Breast epithelium (tissue), 4 donors: ENCODE results near the gene TM7SF2. TPM values are rescaled to one million over a fixed set of nuclear protein-coding genes. Genes with fewer than 3 reads are reported as not detected.

Experiments used
- DNase-seq, 2 donors: peaks; one replicate each; pipeline ENCODE4 v3.0.0-alpha.2; 2019; ENCODE audit warnings: low spot score in 2 of 2
- H3K27ac ChIP-seq, 2 donors: fragments of 200-600 bp; sonication (generic) in 1 of 2; one replicate each; pipeline ENCODE4 v1.5.1; 2016 to 2019; ENCODE audit warnings: mild to moderate bottlenecking in 1 of 2
- H3K27me3 ChIP-seq, 2 donors: fragments of 200-600 bp; sonication (generic) in 1 of 2; one replicate each; pipeline versions ENCODE4 v1.5.1 to v1.6.0; 2017 to 2019; ENCODE audit warnings: control low read depth in 1 of 2, mild to moderate bottlenecking in 1 of 2
- H3K36me3 ChIP-seq: fragments of 200-600 bp; one replicate; pipeline ENCODE4 v1.5.1; 2019
- H3K4me1 ChIP-seq, 2 donors: fragments of 200-600 bp; sonication (generic); one replicate each; pipeline ENCODE4 v1.5.1; 2016 to 2019; ENCODE audit warnings: control low read depth in 1 of 2
- H3K4me3 ChIP-seq, 3 donors: fragments of 200-600 bp; sonication (generic); 1 replicate in 2 of 3; 2 replicates in 1 of 3; pipeline ENCODE4 v1.5.1; 2016 to 2019; ENCODE audit warnings: mild to moderate bottlenecking in 3 of 3, moderate library complexity in 2 of 3
- H3K9me3 ChIP-seq, 2 donors: fragments of 200-600 bp; sonication (generic) in 1 of 2; one replicate each; pipeline ENCODE4 v1.5.1; 2016 to 2019; ENCODE audit warnings: control low read depth in 1 of 2
- CTCF ChIP-seq, 3 donors: fragments of 450-650 bp; IDR thresholded peaks; one replicate each; pipeline ENCODE4 v1.5.1; 2016 to 2017; ENCODE audit warnings: antibody characterized with exemption in 3 of 3, mild to moderate bottlenecking in 3 of 3, moderate library complexity in 3 of 3
- POLR2A ChIP-seq: fragments of 450-650 bp; IDR thresholded peaks from one replicate; pipeline ENCODE4 v1.6.1; 2016; ENCODE audit warnings: antibody characterized with exemption, mild to moderate bottlenecking, moderate library complexity
- POLR2AphosphoS5 ChIP-seq, 3 donors: sonication (generic); formaldehyde crosslinking; IDR thresholded peaks; one replicate each; pipeline ENCODE4 v1.6.1; 2017; ENCODE audit warnings: antibody characterized with exemption in 3 of 3
- intact Hi-C: fragments of 100-400 bp; cut with DNase I; formaldehyde crosslinking; loops from one replicate; pipeline ENCODE4 v1.15.1; 2023; ENCODE audit warnings: low total_unique reads
- total RNA-seq, 3 donors: library from RNA; depleted of rRNA; stranded (reverse); fragments of >200 nt; gene quantifications; one replicate each; pipeline ENCODE4 v1.1.0, GENCODE V29; 2016

Gene TM7SF2
- total RNA-seq, 3 donors from 2014 or later: 38.8 to 189 (median 44.2) TPM

GRCh38 chr11:65134240-65134951 is 22.7 kb downstream of the TM7SF2 start, which contains the start of gene SYVN1:
TSS of gene SYVN1 (minus strand) at chr11:65134519. CDS start at chr11:65133601, 918 bp downstream.
- Histone ChIP-seq H3K27me3 (no peaks in the 10 kb centered on the region), H3K9me3 (no peaks in the 10 kb centered on the region), H3K4me3 (peak within 1 kb of the TSS; percentile 88 to 93 (median 92)), H3K36me3 (peaks cover 21% of the 10 kb centered on the region), H3K27ac (peak within 1 kb of the TSS; percentile 96 to 99), H3K4me1 (peaks cover 6 to 26% of the 10 kb centered on the region in 2 donors)
- DNase-seq: peak; percentile 88 to 90
- intact Hi-C loops: no loop called here
- peak; percentile 98 for TF ChIP-seq POLR2A
- peak in 2 of 3 donors; percentile 15 to 31 for TF ChIP-seq CTCF (IDR thresholded peaks at IDR 0.05)
- TF ChIP-seq POLR2AphosphoS5 (IDR thresholded peaks at IDR 0.05): peak; percentile 99 to 100 (median 100)

- H3K4me3 ChIP-seq: peak overlapping the region; percentile 88 to 93 (median 92)
- no peaks in the 10 kb centered on the region for H3K9me3 ChIP-seq
- intact Hi-C loops: no loop called here
- peaks cover 14% of the 10 kb centered on the region for H3K36me3 ChIP-seq
- TF ChIP-seq POLR2A (no peak), POLR2AphosphoS5 (IDR thresholded peaks at IDR 0.05) (peak in 1 of 3 donors; percentile 46)
- H3K4me1 ChIP-seq: peaks cover 6 to 26% of the 10 kb centered on the region in 2 donors
- H3K27ac ChIP-seq: peak overlapping the region; percentile 96 to 99
- no peaks in the 10 kb centered on the region for H3K27me3 ChIP-seq
- DNase-seq: peak; percentile 97 to 98
These were observed 23.4 kb downstream of the TM7SF2 start for GRCh38 chr11:65134952-65135632.

GRCh38 chr11:65135633-65136145 is 24.0 kb downstream of the TM7SF2 start:
- peaks cover 6 to 26% of the 10 kb centered on the region in 2 donors for H3K4me1 ChIP-seq
- no peak for DNase-seq
- no peaks in the 10 kb centered on the region for H3K27me3 ChIP-seq
- TF ChIP-seq POLR2AphosphoS5 (IDR thresholded peaks at IDR 0.05) (no peak), CTCF (IDR thresholded peaks at IDR 0.05) (no peak), POLR2A (no peak)
- intact Hi-C loops: no loop called here
- peak overlapping the region; percentile 88 to 93 (median 92) for H3K4me3 ChIP-seq
- H3K27ac ChIP-seq: peak overlapping the region; percentile 96 to 99
- peaks cover 11% of the 10 kb centered on the region for H3K36me3 ChIP-seq
- no peaks in the 10 kb centered on the region for H3K9me3 ChIP-seq

GRCh38 chr11:65136515-65137096 is 24.9 kb downstream of the TM7SF2 start:
- DNase-seq: no peak
- TF ChIP-seq CTCF (IDR thresholded peaks at IDR 0.05): no peak
- no peak for TF ChIP-seq POLR2AphosphoS5 (IDR thresholded peaks at IDR 0.05)
- TF ChIP-seq POLR2A: no peak
- intact Hi-C loops: no loop called here

GRCh38 chr11:65141896-65142494 is 30.3 kb downstream of the TM7SF2 start:
- TF ChIP-seq CTCF (IDR thresholded peaks at IDR 0.05) (no peak), POLR2AphosphoS5 (IDR thresholded peaks at IDR 0.05) (no peak), POLR2A (no peak)
- H3K4me1 ChIP-seq: no peaks in the 10 kb centered on the region
- no peaks in the 10 kb centered on the region for H3K9me3 ChIP-seq
- H3K4me3 ChIP-seq: no peak overlapping the region
- no peaks in the 10 kb centered on the region for H3K27me3 ChIP-seq
- no peak overlapping the region for H3K27ac ChIP-seq
- H3K36me3 ChIP-seq: no peaks in the 10 kb centered on the region
- intact Hi-C loops: no loop called here
- no peak for DNase-seq

More at GRCh38 chr11:65136515-65137096, 24.9 kb downstream of the TM7SF2 start:
- Histone ChIP-seq H3K36me3 (peaks cover 4% of the 10 kb centered on the region), H3K4me1 (peaks cover 6 to 26% of the 10 kb centered on the region in 2 donors), H3K27ac (peak overlapping the region in 1 of 2 donors; percentile 96), H3K4me3 (no peak overlapping the region), H3K9me3 (no peaks in the 10 kb centered on the region), H3K27me3 (no peaks in the 10 kb centered on the region)
